Stimulated activated CD4-positive, alpha-beta T cell treated with anti-CD3 and anti-CD28 coated beads, Interleukin-4, amount 100 ng/mL, for 24 hours (primary cell): ENCODE results near the gene TMEM100.

ENCODE experiments used
- DNase-seq: peaks from one replicate; pipeline ENCODE4 v3.0.0-alpha.2; 2020

The TMEM100 gene

GRCh38 chr17:55742272-55743102 lies 19.8 kb upstream of the TMEM100 start:
- DNase-seq = no peak

- DNase-seq = no peak
Observed at GRCh38 chr17:55741356-55741700, 18.7 kb upstream of the TMEM100 start.

GRCh38 chr17:55740511-55741355 lies 18.1 kb upstream of the TMEM100 start:
- DNase-seq = no peak

GRCh38 chr17:55737976-55738501 lies 15.4 kb upstream of the TMEM100 start:
- DNase-seq = no peak

GRCh38 chr17:55735731-55736405 lies 13.2 kb upstream of the TMEM100 start:
- DNase-seq = peak; percentile 45

GRCh38 chr17:55734128-55734781 lies 11.6 kb upstream of the TMEM100 start:
- no peak for DNase-seq

GRCh38 chr17:55731586-55732250 lies 9.1 kb upstream of the TMEM100 start:
- DNase-seq = no peak

- no peak for DNase-seq
Observed at GRCh38 chr17:55730808-55731207, 8.1 kb upstream of the TMEM100 start.

GRCh38 chr17:55730380-55730779 lies 7.7 kb upstream of the TMEM100 start:
- DNase-seq = no peak

GRCh38 chr17:55729484-55729883 lies 6.8 kb upstream of the TMEM100 start:
- no peak for DNase-seq

GRCh38 chr17:55728833-55729232 lies 6.2 kb upstream of the TMEM100 start:
- no peak for DNase-seq

GRCh38 chr17:55728361-55728760 lies 5.7 kb upstream of the TMEM100 start:
- DNase-seq = no peak

- no peak for DNase-seq
Observed at GRCh38 chr17:55727920-55728319, 5.3 kb upstream of the TMEM100 start.

GRCh38 chr17:55727275-55727674 lies 4.6 kb upstream of the TMEM100 start:
- DNase-seq = no peak

- DNase-seq = no peak
Observed at GRCh38 chr17:55726440-55726839, 3.8 kb upstream of the TMEM100 start.

GRCh38 chr17:55723488-55723848 lies 804 bp upstream of the TMEM100 start:
- no peak for DNase-seq

- DNase-seq = no peak
Observed at GRCh38 chr17:55722016-55722736, 488 bp downstream of the TMEM100 start.

GRCh38 chr17:55720919-55721836 lies 1.5 kb downstream of the TMEM100 start:
- no peak for DNase-seq

- peak; percentile 71 for DNase-seq
Observed at GRCh38 chr17:55717898-55718735, 4.5 kb downstream of the TMEM100 start.
